Rectal smooth muscle tissue (tissue), 1 donor: Measurements from ENCODE around the gene NKAIN4.
"Not testable (repeated sequence)": the region's sequence is repeated elsewhere in the genome, so short reads cannot be mapped to it uniquely, and the experiment has no call there.

Experiments
- H3K27ac ChIP-seq: one replicate; pipeline ENCODE4 v1.7.0; 2013; ENCODE audit warnings: low read depth, low read length, inconsistent platforms
- H3K27me3 ChIP-seq: one replicate; pipeline ENCODE4 v1.7.0; 2013; ENCODE audit warnings: low read length; ENCODE audit not compliant: control insufficient read depth, insufficient read depth
- H3K36me3 ChIP-seq: one replicate; pipeline ENCODE4 v1.7.0; 2013; ENCODE audit warnings: low read length; ENCODE audit not compliant: control insufficient read depth, insufficient read depth
- H3K4me1 ChIP-seq: one replicate; pipeline ENCODE4 v1.7.0; 2013; ENCODE audit warnings: low read length; ENCODE audit not compliant: control insufficient read depth, insufficient read depth
- H3K4me3 ChIP-seq: one replicate; pipeline ENCODE4 v1.7.0; 2013; ENCODE audit warnings: low read length
- H3K9ac ChIP-seq: one replicate; pipeline ENCODE4 v1.7.0; 2013; ENCODE audit warnings: low read length

NKAIN4 gene

GRCh38 chr20:63221400-63222053 is 32.7 kb downstream of the NKAIN4 start:
- not testable (repeated sequence) for H3K4me3 ChIP-seq, H3K27me3 ChIP-seq, H3K9ac ChIP-seq, H3K4me1 ChIP-seq, H3K36me3 ChIP-seq, H3K27ac ChIP-seq

- H3K4me1 ChIP-seq, result peaks cover 5% of the 10 kb centered on the region
- no peak overlapping the region for H3K9ac ChIP-seq
- no peak overlapping the region for H3K27ac ChIP-seq
- H3K27me3 ChIP-seq, result no peaks in the 10 kb centered on the region
- no peak overlapping the region for H3K4me3 ChIP-seq
- no peaks in the 10 kb centered on the region for H3K36me3 ChIP-seq
These were observed 33.4 kb downstream of the NKAIN4 start for GRCh38 chr20:63220696-63221399.

- Histone ChIP-seq H3K36me3 (no peaks in the 10 kb centered on the region), H3K27me3 (no peaks in the 10 kb centered on the region), H3K9ac (no peak overlapping the region), H3K27ac (no peak overlapping the region), H3K4me3 (no peak overlapping the region), H3K4me1 (peaks cover 7% of the 10 kb centered on the region)
These were observed 34.3 kb downstream of the NKAIN4 start for GRCh38 chr20:63219866-63220521.

- no peak overlapping the region for H3K27ac ChIP-seq
- H3K27me3 ChIP-seq, result no peaks in the 10 kb centered on the region
- no peak overlapping the region for H3K9ac ChIP-seq
- no peak overlapping the region for H3K4me3 ChIP-seq
- peaks cover 11% of the 10 kb centered on the region for H3K4me1 ChIP-seq
- no peaks in the 10 kb centered on the region for H3K36me3 ChIP-seq
These were observed 34.8 kb downstream of the NKAIN4 start for GRCh38 chr20:63219447-63219821.

GRCh38 chr20:63218701-63219446 is 35.4 kb downstream of the NKAIN4 start:
- Histone ChIP-seq H3K27me3 (no peaks in the 10 kb centered on the region), H3K4me3 (no peak overlapping the region), H3K9ac (no peak overlapping the region), H3K36me3 (no peaks in the 10 kb centered on the region), H3K27ac (no peak overlapping the region), H3K4me1 (peaks cover 9% of the 10 kb centered on the region)

- H3K9ac ChIP-seq, result no peak overlapping the region
- H3K4me3 ChIP-seq, result no peak overlapping the region
- H3K4me1 ChIP-seq, result peaks cover 9% of the 10 kb centered on the region
- H3K27me3 ChIP-seq, result no peaks in the 10 kb centered on the region
- H3K27ac ChIP-seq, result no peak overlapping the region
- peaks cover 3% of the 10 kb centered on the region for H3K36me3 ChIP-seq
These were observed 36.6 kb downstream of the NKAIN4 start for GRCh38 chr20:63217706-63218105.

GRCh38 chr20:63216849-63217471 is 37.3 kb downstream of the NKAIN4 start:
- peak overlapping the region; percentile 64 for H3K9ac ChIP-seq
- H3K36me3 ChIP-seq, result peaks cover 6% of the 10 kb centered on the region
- H3K27ac ChIP-seq, result peak overlapping the region; percentile 82
- H3K27me3 ChIP-seq, result no peaks in the 10 kb centered on the region
- peaks cover 12% of the 10 kb centered on the region for H3K4me1 ChIP-seq
- peak overlapping the region; percentile 80 for H3K4me3 ChIP-seq

GRCh38 chr20:63216041-63216848 is 38.0 kb downstream of the NKAIN4 start, which contains the start of gene YTHDF1:
Gene YTHDF1, minus strand, starts transcription at chr20:63216131. Its CDS starts 239 bp downstream, at chr20:63215892.
- Histone ChIP-seq H3K4me1 (peaks cover 12% of the 10 kb centered on the region), H3K36me3 (peaks cover 6% of the 10 kb centered on the region), H3K4me3 (peak within 1 kb of the TSS; percentile 83), H3K27ac (peak within 1 kb of the TSS; percentile 82), H3K27me3 (no peaks in the 10 kb centered on the region), H3K9ac (peak within 1 kb of the TSS; percentile 64)

- H3K36me3 ChIP-seq, result peaks cover 6% of the 10 kb centered on the region
- no peak overlapping the region for H3K9ac ChIP-seq
- peaks cover 12% of the 10 kb centered on the region for H3K4me1 ChIP-seq
- H3K4me3 ChIP-seq, result peak overlapping the region; percentile 83
- H3K27ac ChIP-seq, result peak overlapping the region; percentile 31
- no peaks in the 10 kb centered on the region for H3K27me3 ChIP-seq
These were observed 38.9 kb downstream of the NKAIN4 start for GRCh38 chr20:63215101-63216040.

- Histone ChIP-seq H3K4me3 (peak overlapping the region; percentile 83), H3K27ac (no peak overlapping the region), H3K4me1 (peaks cover 12% of the 10 kb centered on the region), H3K36me3 (peaks cover 9% of the 10 kb centered on the region), H3K9ac (no peak overlapping the region), H3K27me3 (no peaks in the 10 kb centered on the region)
These were observed 39.7 kb downstream of the NKAIN4 start for GRCh38 chr20:63214514-63214913.
